ENCODE results near the gene NMRK2. TPM values are rescaled to one million over a fixed set of nuclear protein-coding genes. Genes with fewer than 3 reads are reported as not detected.

The NMRK2 gene
- total and polyA plus RNA-seq, 2 of the 13 experiments (the other 11 are each of a cell fraction or from before 2014, with no cell fraction given), result not detected

DNA sequence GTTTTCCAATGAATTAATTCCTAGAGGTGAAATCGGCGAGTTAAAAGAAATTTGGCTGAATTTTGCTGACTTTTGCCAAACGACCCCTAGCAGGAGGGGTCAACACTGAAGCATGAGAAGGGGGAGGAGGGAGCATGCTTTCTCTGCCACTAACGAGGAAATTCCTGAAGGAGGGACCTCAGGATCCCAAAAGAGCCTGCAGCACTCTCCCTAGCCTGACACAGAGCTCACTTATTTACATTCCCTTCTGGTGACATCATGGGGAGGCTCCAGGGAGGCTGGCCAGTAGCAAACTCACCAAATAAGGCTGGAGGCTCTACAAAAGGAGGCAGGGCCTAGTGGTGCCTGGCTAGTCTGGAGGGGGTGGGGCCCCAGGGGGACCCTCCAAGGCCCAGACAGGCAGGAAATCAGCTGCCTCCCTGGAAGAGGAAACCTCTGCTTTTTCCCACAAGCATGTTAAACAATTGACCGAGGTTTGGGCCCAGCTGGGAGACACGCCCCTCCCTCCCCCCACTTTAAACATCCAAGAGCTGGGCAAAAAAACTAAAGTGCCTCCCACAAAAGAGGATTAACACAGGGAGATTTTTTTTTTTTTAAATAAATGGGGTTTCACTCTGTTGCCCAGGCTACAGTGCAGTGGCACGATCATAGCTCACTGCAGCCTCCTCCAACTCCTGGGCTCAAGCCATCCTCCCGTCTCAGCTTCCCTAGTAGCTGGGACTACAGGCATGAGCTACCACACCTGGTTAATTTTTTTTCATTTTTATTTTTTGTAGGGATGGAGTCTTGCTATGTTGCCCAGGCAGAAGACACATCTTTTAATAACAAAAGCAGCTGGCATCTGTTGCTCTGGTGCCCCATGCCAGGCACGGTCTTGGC, 35.9 kb downstream of the NMRK2 start (continued):
- TF ChIP-seq, protein P1, sequence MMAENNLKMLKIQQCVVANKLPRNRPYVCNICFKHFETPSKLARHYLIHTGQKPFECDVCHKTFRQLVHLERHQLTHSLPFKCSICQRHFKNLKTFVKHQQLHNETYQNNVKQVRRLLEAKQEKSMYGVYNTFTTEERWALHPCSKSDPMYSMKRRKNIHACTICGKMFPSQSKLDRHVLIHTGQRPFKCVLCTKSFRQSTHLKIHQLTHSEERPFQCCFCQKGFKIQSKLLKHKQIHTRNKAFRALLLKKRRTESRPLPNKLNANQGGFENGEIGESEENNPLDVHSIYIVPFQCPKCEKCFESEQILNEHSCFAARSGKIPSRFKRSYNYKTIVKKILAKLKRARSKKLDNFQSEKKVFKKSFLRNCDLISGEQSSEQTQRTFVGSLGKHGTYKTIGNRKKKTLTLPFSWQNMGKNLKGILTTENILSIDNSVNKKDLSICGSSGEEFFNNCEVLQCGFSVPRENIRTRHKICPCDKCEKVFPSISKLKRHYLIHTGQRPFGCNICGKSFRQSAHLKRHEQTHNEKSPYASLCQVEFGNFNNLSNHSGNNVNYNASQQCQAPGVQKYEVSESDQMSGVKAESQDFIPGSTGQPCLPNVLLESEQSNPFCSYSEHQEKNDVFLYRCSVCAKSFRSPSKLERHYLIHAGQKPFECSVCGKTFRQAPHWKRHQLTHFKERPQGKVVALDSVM (CRISPR knock-in tag; IDR thresholded peaks at IDR 0.05), result peak; percentile 99
- TF ChIP-seq, protein P2, sequence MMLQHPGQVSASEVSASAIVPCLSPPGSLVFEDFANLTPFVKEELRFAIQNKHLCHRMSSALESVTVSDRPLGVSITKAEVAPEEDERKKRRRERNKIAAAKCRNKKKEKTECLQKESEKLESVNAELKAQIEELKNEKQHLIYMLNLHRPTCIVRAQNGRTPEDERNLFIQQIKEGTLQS (CRISPR knock-in tag; IDR thresholded peaks at IDR 0.05), result peak; percentile 95
- TF ChIP-seq NFYB (CRISPR knock-in tag; IDR thresholded peaks at IDR 0.05), result peak; percentile 14; the same call in 1 of the 2 replicates
- no peak for TF ChIP-seq ZNF775 (CRISPR knock-in tag; IDR thresholded peaks at IDR 0.05; ENCODE audit: borderline replicate concordance)
- peak; percentile 26; the same call in 1 of the 2 replicates for TF ChIP-seq NFYC (CRISPR knock-in tag; IDR thresholded peaks at IDR 0.05)
- 0 out of 2 replicates have a peak, but pooled peaks have one; percentile 7 for TF ChIP-seq ZNF446 (CRISPR knock-in tag; IDR thresholded peaks at IDR 0.05)
- TF ChIP-seq, protein P3, sequence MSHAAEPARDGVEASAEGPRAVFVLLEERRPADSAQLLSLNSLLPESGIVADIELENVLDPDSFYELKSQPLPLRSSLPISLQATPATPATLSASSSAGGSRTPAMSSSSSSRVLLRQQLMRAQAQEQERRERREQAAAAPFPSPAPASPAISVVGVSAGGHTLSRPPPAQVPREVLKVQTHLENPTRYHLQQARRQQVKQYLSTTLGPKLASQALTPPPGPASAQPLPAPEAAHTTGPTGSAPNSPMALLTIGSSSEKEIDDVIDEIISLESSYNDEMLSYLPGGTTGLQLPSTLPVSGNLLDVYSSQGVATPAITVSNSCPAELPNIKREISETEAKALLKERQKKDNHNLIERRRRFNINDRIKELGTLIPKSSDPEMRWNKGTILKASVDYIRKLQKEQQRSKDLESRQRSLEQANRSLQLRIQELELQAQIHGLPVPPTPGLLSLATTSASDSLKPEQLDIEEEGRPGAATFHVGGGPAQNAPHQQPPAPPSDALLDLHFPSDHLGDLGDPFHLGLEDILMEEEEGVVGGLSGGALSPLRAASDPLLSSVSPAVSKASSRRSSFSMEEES (CRISPR knock-in tag; IDR thresholded peaks at IDR 0.05), result peak; percentile 28; the same call in 1 of the 2 replicates
- TF ChIP-seq TBX2 (CRISPR knock-in tag; IDR thresholded peaks at IDR 0.05; ENCODE audit: borderline replicate concordance), result 0 out of 2 replicates have a peak, but pooled peaks have one; percentile 30
- TF ChIP-seq NFE2L2 (IDR thresholded peaks at IDR 0.05; ENCODE audit: low read length), result no peak
- no peak for TF ChIP-seq ZNF510 (CRISPR knock-in tag; IDR thresholded peaks at IDR 0.05; ENCODE audit: low read depth)
- no peak for TF ChIP-seq ZNF101 (CRISPR knock-in tag; IDR thresholded peaks at IDR 0.05; ENCODE audit: borderline replicate concordance, low read depth)
- TF ChIP-seq, protein P4, sequence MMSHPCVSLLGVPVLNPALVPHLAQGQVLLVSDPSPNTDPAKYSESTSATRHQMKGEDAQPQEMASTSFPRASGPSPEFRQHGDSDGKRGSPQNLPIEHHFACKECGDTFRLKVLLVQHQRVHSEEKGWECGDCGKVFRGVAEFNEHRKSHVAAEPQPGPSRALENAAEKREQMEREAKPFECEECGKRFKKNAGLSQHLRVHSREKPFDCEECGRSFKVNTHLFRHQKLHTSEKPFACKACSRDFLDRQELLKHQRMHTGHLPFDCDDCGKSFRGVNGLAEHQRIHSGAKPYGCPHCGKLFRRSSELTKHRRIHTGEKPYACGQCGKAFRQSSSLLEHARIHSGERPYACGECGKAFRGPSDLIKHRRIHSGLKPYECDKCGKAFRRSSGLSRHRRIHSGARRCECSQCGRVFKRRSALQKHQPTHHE (CRISPR knock-in tag; IDR thresholded peaks at IDR 0.05; ENCODE audit: borderline replicate concordance), result 0 out of 2 replicates have a peak, but pooled peaks have one; percentile 10
- 0 out of 2 replicates have a peak, but pooled peaks have one; percentile 49 for TF ChIP-seq ATRX (CRISPR knock-in tag; IDR thresholded peaks at IDR 0.05; ENCODE audit: borderline replicate concordance)
- no peak for TF ChIP-seq ZFP36L1 (CRISPR knock-in tag; IDR thresholded peaks at IDR 0.05)
- TF ChIP-seq, protein P5, sequence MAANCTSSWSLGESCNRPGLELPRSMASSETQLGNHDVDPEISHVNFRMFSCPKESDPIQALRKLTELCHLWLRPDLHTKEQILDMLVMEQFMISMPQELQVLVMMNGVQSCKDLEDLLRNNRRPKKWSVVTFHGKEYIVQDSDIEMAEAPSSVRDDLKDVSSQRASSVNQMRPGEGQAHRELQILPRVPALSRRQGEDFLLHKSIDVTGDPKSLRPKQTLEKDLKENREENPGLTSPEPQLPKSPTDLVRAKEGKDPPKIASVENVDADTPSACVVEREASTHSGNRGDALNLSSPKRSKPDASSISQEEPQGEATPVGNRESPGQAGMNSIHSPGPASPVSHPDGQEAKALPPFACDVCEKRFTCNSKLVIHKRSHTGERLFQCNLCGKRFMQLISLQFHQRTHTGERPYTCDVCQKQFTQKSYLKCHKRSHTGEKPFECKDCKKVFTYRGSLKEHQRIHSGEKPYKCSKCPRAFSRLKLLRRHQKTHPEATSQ (CRISPR knock-in tag; IDR thresholded peaks at IDR 0.05; ENCODE audit: borderline replicate concordance), result no peak
- TF ChIP-seq, protein P6, sequence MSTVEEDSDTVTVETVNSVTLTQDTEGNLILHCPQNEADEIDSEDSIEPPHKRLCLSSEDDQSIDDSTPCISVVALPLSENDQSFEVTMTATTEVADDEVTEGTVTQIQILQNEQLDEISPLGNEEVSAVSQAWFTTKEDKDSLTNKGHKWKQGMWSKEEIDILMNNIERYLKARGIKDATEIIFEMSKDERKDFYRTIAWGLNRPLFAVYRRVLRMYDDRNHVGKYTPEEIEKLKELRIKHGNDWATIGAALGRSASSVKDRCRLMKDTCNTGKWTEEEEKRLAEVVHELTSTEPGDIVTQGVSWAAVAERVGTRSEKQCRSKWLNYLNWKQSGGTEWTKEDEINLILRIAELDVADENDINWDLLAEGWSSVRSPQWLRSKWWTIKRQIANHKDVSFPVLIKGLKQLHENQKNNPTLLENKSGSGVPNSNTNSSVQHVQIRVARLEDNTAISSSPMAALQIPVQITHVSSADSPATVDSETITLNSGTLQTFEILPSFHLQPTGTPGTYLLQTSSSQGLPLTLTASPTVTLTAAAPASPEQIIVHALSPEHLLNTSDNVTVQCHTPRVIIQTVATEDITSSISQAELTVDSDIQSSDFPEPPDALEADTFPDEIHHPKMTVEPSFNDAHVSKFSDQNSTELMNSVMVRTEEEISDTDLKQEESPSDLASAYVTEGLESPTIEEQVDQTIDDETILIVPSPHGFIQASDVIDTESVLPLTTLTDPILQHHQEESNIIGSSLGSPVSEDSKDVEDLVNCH (CRISPR knock-in tag; IDR thresholded peaks at IDR 0.05), result no peak
- peak; percentile 98 for TF ChIP-seq SRF (IDR thresholded peaks at IDR 0.05; ENCODE audit: low read depth, low read length)
- no peak for TF ChIP-seq PAWR (CRISPR knock-in tag; IDR thresholded peaks at IDR 0.05; ENCODE audit: borderline replicate concordance)
- TF ChIP-seq GLI4 (CRISPR knock-in tag; IDR thresholded peaks at IDR 0.05; ENCODE audit: borderline replicate concordance), result no peak
